Left colon (tissue), 2 donors: ENCODE data around the gene RNF208. TPM values are rescaled to one million over a fixed set of nuclear protein-coding genes. Genes with fewer than 3 reads are reported as not detected.

Source experiments
- ATAC-seq: fragments of 200-7000 bp; cut with Tn5 transposase; one replicate; pipeline ENCODE4 v1.9.1; 2020; ENCODE audit warnings: mild to moderate bottlenecking, moderate library complexity
- DNase-seq, 2 donors: peaks; one replicate each; pipeline ENCODE4 v3.0.0-alpha.2; 2020
- intact Hi-C, 2 donors: fragments of 100-400 bp; cut with DNase I in 1 of 2; cut with micrococcal nuclease in 1 of 2; formaldehyde crosslinking; loops; one replicate each; pipeline versions ENCODE4 v1.11.2 to v1.14.0; 2022; cut with DNase I, micrococcal nuclease
- total RNA-seq, 2 donors: library from RNA; stranded (reverse); fragmentation: NEBNext Ultra II Directional; extraction: Animal tissue kit (Norgen Biotek cat#: 25700); gene quantifications; one replicate each; pipeline ENCODE4 v1.2.1, GENCODE V29; 2021
- donor health status: DM: no; HTN: no; CAD: no.
- donor health status: DM: yes; HTN: yes; CAD: no.

Gene RNF208
- total RNA-seq, 2 donors from 2014 or later = 5.1 to 9.7 TPM

DNA sequence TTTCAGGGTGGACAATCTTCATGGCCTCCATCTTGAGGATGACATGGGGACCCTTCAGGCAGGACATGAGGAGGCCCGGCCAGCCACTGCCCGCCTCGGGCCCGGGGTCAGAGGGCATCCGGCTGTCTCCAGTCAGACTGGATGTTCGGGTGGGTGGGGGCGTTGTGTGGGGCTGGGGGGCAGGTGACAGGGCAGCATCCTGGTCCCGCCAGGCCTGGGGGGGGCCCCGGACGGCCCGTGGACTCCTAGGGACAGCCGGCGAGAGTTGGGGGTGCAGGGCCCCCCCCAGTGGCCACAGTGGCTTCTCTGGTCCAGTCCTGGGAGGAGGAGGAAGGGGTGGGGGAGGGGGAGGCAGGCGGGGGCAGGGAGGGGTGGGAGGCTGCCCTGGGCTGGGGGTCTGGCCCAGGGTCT is 940 bp downstream of the RNF208 start:
- intact Hi-C loops = loop anchor here in 1 of 2 donors (10.0 kb wide), 1 partner anchor 46 kb away; the partner anchor contains the start of genes LRRC26 and TMEM210
- ATAC-seq (no peak), DNase-seq (no peak)

GRCh38 chr9:137220317-137221094 is 1.5 kb downstream of the RNF208 start:
- DNase-seq (no peak), ATAC-seq (no peak)
- intact Hi-C loops = loop anchor here in 1 of 2 donors (10.0 kb wide), 1 partner anchor 46 kb away; the partner anchor contains the start of genes LRRC26 and TMEM210

GRCh38 chr9:137219757-137220316 is 2.2 kb downstream of the RNF208 start:
- intact Hi-C loops = loop anchor here in 1 of 2 donors (10.0 kb wide), 1 partner anchor 45 kb away; the partner anchor contains the start of genes LRRC26 and TMEM210
- no peak for ATAC-seq
- DNase-seq = no peak

DNA sequence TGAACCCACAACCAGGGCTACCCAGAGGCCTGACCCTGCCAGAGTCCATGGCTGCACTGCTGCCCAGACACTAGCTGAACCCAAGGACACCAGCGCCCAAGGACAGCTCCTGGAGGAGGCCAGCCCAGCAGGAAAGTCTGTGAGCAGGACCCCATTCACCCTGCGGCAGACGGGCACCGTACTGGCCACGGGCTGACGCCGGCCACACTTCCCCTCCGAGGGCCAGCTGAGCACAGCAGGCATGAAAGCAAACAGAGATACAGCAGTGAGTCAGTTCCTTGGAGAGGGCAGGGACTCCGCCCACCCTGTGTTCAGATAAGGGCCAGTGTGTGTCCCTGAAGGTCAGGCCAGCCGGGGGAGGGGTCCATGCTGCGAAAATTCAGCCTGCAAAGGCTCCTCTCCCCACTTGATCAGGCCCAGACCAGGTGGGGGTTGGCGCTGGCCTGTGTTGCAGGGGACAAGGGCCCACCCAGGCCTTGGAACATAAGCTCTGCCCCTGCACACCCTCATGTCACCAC is 3.2 kb downstream of the RNF208 start:
- intact Hi-C loops = no loop called here
- DNase-seq = peak; percentile 68 to 76

GRCh38 chr9:137218212-137218753 is 3.8 kb downstream of the RNF208 start:
- DNase-seq (peak in 1 of 2 donors; percentile 7), ATAC-seq (no peak)
- intact Hi-C loops = no loop called here

More for the DNA sequence above, 3.2 kb downstream of the RNF208 start:
- ATAC-seq = peak; percentile 38

GRCh38 chr9:137217276-137218211 is 4.5 kb downstream of the RNF208 start:
- intact Hi-C loops = no loop called here
- DNase-seq = peak; percentile 92
- peak; percentile 80 for ATAC-seq

- intact Hi-C loops = no loop called here
- no peak for ATAC-seq
- DNase-seq = peak in 1 of 2 donors; percentile 8
Observed at GRCh38 chr9:137216188-137216965, 5.7 kb downstream of the RNF208 start.

DNA sequence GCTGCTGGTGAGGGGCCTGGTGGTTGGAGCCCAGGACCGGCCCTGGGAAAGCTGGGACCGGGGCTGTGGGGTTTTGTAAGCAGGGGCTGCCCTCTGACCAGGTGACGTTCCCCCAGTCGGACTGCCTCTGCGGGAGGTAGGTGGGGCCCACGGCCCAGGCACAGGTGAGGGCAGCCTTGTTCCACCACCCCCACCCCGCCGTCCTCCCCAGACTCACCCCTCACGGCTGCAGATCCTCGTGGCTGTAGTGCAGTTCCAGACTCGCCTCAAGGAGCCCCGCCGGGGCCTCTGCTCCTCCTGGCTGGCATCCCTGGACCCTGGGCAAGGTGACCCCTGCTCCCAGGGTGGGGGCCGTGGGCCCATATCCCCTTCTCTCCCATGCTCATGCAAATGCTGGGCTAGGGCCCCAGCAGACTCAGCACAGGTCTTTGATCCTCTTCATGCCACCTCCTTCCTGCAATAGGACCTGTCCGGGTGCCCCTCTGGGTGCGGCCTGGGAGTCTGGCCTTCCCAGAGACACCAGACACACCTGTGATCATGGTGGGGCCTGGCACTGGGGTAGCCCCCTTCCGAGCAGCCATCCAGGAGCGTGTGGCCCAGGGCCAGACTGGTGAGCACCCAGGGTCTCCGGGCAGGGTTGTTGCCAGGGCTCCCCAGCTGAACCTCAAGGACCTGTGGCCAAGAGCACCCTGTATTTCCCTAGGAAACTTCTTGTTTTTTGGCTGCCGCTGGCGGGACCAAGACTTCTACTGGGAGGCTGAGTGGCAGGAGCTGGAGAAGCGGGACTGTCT is 6.6 kb downstream of the RNF208 start:
- no peak for DNase-seq
- intact Hi-C loops = no loop called here
- no peak for ATAC-seq

DNA sequence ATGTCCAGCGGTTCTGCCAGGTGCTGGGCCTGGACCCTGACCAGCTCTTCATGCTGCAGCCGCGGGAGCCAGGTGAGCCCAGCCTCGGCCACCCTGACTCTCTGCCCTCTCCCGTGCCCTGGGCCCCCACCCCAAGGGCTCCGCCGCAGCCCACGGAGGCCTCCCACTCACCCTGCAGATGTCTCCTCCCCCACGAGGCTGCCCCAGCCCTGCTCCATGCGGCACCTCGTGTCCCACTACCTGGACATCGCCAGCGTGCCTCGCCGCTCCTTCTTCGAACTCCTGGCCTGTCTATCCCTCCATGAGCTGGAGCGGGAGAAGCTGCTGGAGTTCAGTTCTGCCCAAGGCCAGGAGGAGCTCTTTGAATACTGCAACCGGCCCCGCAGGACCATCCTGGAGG is 7.4 kb downstream of the RNF208 start:
- DNase-seq (no peak), ATAC-seq (no peak)
- intact Hi-C loops = no loop called here

- peak in 1 of 2 donors; percentile 23 for DNase-seq
- no peak for ATAC-seq
- intact Hi-C loops = no loop called here
Observed at GRCh38 chr9:137213160-137214060, 8.6 kb downstream of the RNF208 start.

GRCh38 chr9:137212520-137212919 is 9.5 kb downstream of the RNF208 start:
- intact Hi-C loops = no loop called here
- peak in 1 of 2 donors; percentile 6 for DNase-seq
- no peak for ATAC-seq

DNA sequence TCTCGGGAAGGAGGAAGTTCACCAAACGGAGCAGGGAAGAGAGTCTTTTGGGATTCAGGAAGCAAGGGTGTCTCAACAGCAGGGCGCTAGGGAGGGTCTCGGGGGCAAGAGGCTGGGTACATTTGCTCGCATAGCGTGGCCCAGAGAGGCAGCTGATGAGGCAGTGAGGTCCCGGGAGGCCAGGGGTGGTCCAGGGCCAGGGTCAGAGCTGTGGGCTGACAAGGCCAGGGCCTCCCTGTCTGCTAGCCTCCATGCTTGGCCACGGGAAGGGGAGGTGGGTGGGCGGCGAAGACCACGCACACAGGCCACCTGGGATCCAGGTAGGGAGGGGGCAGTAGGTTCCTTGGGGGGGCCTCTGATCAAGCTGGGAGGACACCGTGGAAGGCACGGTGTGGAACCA is 10.5 kb downstream of the RNF208 start:
- intact Hi-C loops = no loop called here
- DNase-seq (no peak), ATAC-seq (no peak)

GRCh38 chr9:137206602-137207001 is 15.4 kb downstream of the RNF208 start:
- ATAC-seq (no peak), DNase-seq (no peak)
- intact Hi-C loops = no loop called here

DNA sequence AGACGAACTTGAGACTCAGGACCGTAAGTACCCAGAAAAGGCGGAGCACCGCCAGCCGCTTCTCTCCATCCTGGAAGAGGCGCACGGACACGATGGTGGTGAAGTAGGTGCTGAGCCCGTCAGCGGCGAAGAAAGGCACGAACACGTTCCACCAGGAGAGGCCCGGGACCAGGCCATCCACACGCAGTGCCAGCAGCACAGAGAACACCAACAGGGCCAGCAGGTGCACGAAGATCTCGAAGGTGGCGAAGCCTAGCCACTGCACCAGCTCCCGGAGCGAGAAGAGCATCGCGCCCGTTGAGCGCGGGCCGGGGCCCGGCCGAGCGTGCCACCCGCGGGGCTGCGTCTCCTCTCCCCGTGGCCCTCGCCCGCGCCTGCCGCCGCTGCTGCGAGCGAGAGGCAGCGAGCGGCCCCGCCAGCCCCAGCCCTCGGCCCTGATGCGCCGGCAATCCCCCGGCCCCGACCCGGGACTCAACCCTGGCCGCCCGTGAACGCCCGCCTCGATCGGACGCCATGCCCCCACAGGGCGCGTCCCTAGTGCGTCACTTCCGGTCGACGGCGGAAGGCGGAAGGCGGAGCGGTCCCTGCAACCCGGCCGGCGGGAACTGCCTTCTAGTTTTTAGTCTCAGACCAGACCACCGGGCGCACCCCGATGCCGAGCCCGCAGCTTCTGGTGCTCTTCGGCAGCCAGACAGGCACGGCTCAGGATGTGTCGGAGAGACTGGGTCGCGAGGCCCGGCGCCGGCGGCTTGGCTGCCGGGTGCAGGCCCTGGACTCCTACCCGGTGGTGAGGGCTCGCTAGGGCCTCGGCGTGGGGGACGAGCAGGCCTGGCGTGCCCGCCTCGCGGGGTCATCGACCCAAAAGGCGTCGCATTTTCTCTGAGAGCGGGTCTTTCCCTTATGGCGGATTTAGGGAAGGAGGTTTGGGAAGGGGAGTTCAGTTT is 16.6 kb downstream of the RNF208 start, which contains the start of the genes NDOR1 and TMEM203:
Gene NDOR1 (plus strand): TSS at position 575 of the 944 bp plus-strand sequence. CDS start 78 bp downstream, at position 653.
Gene TMEM203 (minus strand): TSS at position 523 of the 944 bp plus-strand sequence. CDS start 234 bp downstream, at position 289.
- peak; percentile 64 for ATAC-seq
- intact Hi-C loops = no loop called here
- peak; percentile 87 to 95 for DNase-seq

DNA sequence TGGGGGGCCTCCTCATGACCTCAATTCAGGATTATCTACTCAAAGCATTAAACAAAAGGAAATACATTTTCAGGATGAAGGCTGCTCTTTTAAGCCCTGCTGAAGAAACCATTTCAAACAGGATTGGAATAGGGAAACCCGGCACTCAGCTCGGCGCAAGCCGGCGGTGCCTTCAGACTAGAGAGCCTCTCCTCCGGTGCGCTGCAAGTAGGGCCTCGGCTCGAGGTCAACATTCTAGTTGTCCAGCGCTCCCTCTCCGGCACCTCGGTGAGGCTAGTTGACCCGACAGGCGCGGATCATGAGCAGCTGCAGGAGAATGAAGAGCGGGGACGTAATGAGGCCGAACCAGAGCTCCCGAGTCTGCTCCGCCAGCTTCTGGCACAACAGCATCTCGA is 17.3 kb downstream of the RNF208 start:
- intact Hi-C loops = no loop called here
- DNase-seq = peak in 1 of 2 donors; percentile 24
- no peak for ATAC-seq
